SJSA1 (cell line): ENCODE data around the gene ASAP2. TPM values are rescaled to one million over a fixed set of nuclear protein-coding genes. Genes with fewer than 3 reads are reported as not detected.
A peak's percentile ranks its signal among the peaks of the same experiment; 100 is the strongest.

ENCODE experiments used
- DNase-seq, 2 experiments: peaks; one replicate each; pipeline ENCODE4 v3.0.0-alpha.2; 2015 to 2020; ENCODE audit warnings: low spot score in 2 of 2, low read depth in 1 of 2
- H3K27ac ChIP-seq: fragments of 250-450 bp; sonication (Bioruptor Pico); 2 replicates; pipeline ENCODE4 v1.5.1; 2020; ENCODE audit warnings: mild to moderate bottlenecking, moderate library complexity
- H3K27me3 ChIP-seq: fragments of 250-450 bp; sonication (Bioruptor Pico); replicated peaks from 2 replicates; pipeline ENCODE4 v1.5.1; 2020; ENCODE audit warnings: mild to moderate bottlenecking, moderate library complexity
- H3K36me3 ChIP-seq: fragments of 250-450 bp; sonication (Bioruptor Pico); 2 replicates; pipeline ENCODE4 v1.5.1; 2020; ENCODE audit warnings: mild to moderate bottlenecking
- H3K4me1 ChIP-seq: fragments of 250-450 bp; sonication (Bioruptor Pico); replicated peaks from 2 replicates; pipeline ENCODE4 v1.6.1; 2021; ENCODE audit warnings: mild to moderate bottlenecking
- H3K4me3 ChIP-seq: fragments of 250-450 bp; sonication (Bioruptor Pico); 2 replicates; pipeline ENCODE4 v1.5.1; 2020; ENCODE audit warnings: mild to moderate bottlenecking
- H3K9me3 ChIP-seq: fragments of 250-450 bp; sonication (Bioruptor Pico); replicated peaks from 2 replicates; pipeline ENCODE4 v1.5.1; 2020; ENCODE audit warnings: mild to moderate bottlenecking
- total RNA-seq: library from RNA; depleted of rRNA; stranded (reverse); fragments of >200 nt; shearing (Covaris generic); gene quantifications from 2 replicates; pipeline ENCODE4 v1.2.3, GENCODE V29; 2014

The ASAP2 gene
- total RNA-seq, 1 experiment from 2014 or later: 15.5 TPM

DNA sequence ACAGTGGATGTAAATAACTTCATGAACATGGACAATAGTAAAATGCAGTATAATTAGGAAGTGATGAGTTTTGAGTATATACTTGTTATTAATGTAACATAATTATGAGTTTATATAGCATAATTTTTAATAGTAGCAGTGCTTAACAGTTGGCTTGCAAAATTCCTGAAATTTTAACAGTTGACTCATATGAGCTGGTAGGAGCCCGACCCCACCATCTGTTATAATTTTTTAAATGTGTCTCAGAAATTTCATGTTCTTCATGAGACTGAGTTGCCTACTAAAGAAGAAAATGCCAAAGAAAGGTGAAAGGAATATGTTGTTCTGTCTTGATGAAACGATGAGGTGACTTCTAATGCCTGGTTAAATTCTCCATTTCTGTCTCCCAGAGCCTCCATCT is 154.1 kb downstream of the ASAP2 start:
- no peak overlapping the region for H3K27ac ChIP-seq
- H3K4me3 ChIP-seq: no peak overlapping the region
- DNase-seq: no peak
- H3K27me3 ChIP-seq: no peaks in the 10 kb centered on the region
- H3K9me3 ChIP-seq: no peaks in the 10 kb centered on the region
- 0 out of 2 replicates have a peak, but pooled peaks cover 2% of the 10 kb centered on the region for H3K4me1 ChIP-seq
- H3K36me3 ChIP-seq: peaks cover 66% of the 10 kb centered on the region

DNA sequence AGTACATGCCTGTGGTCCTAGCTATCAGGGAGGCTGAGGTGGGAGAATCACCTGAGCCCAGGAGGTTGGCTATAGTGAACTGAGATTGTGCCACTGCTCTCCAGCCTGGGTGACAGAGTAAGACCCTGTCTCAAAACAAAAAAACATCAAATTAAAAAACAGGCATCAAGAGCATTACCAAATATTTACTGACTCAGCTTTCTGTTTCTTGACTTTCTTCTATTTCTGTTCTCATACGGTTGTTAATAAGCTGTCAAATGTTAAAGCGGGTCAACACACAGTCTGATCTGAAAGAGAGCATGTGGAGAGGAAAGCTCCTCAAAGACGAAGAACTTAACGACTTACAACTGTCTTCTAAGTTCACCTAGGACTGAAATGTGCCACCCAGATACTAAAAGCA is 157.8 kb downstream of the ASAP2 start:
- H3K27ac ChIP-seq: no peak overlapping the region; the same call in 1 of the 2 replicates
- H3K27me3 ChIP-seq: no peaks in the 10 kb centered on the region
- H3K9me3 ChIP-seq: no peaks in the 10 kb centered on the region
- DNase-seq: no peak
- H3K4me3 ChIP-seq: no peak overlapping the region
- 0 out of 2 replicates have a peak, but pooled peaks cover 2% of the 10 kb centered on the region for H3K4me1 ChIP-seq
- H3K36me3 ChIP-seq: peaks cover 75% of the 10 kb centered on the region

DNA sequence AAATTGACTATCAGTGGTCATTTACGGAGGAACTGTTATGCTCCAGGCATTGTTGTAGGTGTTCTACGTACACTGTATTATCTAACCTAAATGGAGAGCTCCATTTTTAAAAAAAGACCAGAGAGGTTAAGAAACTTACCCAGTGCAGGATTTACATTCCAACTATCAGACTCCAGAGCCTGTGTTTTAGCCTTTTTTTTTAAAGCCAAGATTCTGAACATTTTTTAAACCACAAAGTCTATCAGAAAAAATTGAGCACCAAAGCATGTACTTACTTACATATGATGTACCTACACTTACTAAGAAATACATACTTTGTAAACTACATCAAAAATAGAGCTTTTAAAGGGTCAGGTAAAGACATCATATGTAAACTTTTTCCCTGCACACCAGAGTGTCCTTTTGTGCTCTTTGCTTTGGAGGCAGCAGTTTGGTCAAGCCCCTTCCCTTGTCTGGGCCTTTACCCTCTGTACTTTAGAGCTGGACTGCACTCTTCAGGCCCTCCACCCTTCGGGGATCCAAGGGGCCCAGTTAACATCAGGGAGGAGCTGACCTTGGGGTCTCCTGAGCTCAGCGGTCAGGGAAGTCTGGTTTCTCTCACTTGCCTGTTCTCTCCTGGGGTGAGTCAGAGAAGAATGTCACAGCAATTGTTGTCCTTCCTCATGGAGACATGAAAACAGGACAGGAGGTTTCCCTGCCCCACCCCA is 158.3 kb downstream of the ASAP2 start:
- Histone ChIP-seq H3K27ac (no peak overlapping the region; the same call in 1 of the 2 replicates), H3K36me3 (peaks cover 72% of the 10 kb centered on the region), H3K4me1 (0 out of 2 replicates have a peak, but pooled peaks cover 2% of the 10 kb centered on the region), H3K4me3 (no peak overlapping the region), H3K9me3 (no peaks in the 10 kb centered on the region), H3K27me3 (no peaks in the 10 kb centered on the region)
- DNase-seq: no peak

DNA sequence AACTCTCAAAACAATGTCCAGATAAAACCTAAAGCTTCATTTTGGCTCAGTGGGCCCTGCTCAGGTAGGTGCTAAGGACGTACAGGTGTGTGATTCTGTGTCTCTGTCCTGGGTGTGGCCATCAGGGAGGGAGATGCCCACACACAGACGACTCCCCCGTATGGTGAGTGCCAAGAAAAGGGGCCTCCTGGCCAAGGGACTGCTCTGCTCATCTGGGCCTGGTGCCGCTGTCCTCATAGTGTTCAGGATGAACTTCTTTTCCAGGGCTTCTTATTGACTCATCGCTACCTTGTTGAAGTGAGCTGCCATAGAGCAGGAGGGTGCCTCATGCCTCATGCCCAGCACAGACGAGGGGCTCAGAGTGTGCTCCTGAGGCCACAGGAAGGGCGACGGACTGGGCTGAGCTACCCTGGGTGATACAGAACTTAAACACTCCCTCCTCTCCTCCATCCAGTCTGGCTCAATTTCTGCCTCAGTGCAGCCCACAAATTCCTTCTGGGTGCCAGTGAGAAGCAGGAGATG is 158.9 kb downstream of the ASAP2 start:
- Histone ChIP-seq H3K36me3 (peaks cover 71% of the 10 kb centered on the region), H3K4me1 (0 out of 2 replicates have a peak, but pooled peaks cover 2% of the 10 kb centered on the region), H3K9me3 (no peaks in the 10 kb centered on the region), H3K27me3 (no peaks in the 10 kb centered on the region), H3K4me3 (no peak overlapping the region), H3K27ac (no peak overlapping the region)
- no peak for DNase-seq

DNA sequence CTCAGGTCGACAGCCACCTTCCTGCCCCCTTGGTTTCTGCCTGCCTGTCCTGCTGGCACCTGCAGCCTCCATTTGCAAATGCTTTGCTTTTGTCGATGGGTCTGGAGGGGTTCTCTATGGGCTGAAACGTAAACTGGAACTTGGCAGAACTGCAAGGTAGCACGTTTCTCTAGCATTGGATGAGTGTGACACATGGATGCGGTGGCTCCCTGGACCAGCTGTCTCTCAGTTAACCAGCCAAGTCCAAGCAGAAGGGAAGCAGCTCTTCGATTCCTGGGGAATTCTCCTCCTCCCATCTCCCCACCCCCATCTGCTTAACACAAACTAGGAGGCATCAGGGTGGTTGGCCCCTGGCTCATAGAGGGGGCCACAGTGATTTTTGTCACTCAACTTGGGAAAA is 159.4 kb downstream of the ASAP2 start:
- no peak for DNase-seq
- Histone ChIP-seq H3K27me3 (no peaks in the 10 kb centered on the region), H3K9me3 (no peaks in the 10 kb centered on the region), H3K27ac (no peak overlapping the region), H3K4me3 (no peak overlapping the region), H3K36me3 (peaks cover 70% of the 10 kb centered on the region), H3K4me1 (0 out of 2 replicates have a peak, but pooled peaks cover 2% of the 10 kb centered on the region)

DNA sequence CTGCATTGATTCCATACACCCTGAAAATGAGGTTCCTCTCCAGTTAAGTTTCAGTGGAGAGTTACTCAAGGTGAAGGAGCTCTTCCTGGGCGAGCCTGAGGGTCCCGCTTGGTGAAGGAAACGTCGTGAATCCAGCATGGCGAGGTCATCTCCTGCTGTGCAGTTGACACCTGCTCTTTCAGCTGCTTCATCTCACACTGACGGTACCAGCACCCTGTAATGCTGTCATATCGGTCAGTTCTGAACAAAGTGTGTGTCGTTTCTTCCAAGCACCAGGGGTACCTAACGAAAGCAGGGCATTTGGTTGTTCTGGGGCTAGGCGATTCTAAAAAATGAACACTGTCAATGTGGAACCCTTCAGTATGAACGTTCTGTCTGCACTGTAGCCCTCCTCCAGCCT is 164.1 kb downstream of the ASAP2 start:
- DNase-seq: no peak
- peaks cover 44% of the 10 kb centered on the region for H3K36me3 ChIP-seq
- no peaks in the 10 kb centered on the region for H3K4me1 ChIP-seq
- H3K27ac ChIP-seq: no peak overlapping the region
- no peaks in the 10 kb centered on the region for H3K27me3 ChIP-seq
- H3K4me3 ChIP-seq: no peak overlapping the region
- no peaks in the 10 kb centered on the region for H3K9me3 ChIP-seq

DNA sequence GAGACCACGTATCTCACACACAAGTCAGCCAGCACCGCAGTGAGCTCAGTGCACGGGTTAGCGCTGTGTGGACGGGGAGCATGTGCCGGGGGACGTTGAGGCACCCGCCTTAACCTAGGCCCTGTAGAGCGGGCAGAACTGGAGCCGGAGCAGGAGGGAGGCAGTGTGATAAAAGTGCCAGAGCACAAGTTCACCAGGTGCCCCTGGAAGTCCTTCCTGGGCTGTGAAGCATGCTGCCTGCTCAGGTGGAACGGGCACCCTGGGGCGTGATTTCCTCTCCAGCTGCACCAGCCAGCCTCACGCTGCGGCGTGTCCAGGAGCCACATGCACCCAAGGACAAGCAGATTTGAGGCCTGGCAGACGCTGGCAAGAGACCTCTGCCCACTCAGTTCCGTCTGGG is 166.4 kb downstream of the ASAP2 start:
- H3K36me3 ChIP-seq: peaks cover 33% of the 10 kb centered on the region
- peaks cover 11% of the 10 kb centered on the region for H3K4me1 ChIP-seq

DNA sequence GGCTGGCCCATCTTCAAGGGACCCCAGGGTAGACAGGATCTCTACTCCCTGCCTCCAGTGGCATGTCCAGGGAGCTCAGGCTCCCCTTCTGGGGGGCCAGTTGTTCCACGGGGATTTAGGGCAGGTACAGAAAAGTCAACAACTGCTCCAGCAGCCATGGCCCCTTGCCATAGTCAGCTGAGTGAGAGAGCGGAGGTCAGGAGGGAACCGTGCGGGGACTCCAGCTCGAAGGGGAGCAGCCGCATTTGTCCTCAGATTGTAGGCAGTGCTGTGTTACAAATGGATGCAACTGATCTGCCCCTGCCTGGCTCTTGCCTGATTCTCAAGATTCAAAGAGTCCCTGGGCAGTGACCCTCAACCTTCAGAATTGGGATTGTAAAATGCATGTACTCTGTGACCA is 166.9 kb downstream of the ASAP2 start:
- Histone ChIP-seq H3K4me1 (peaks cover 15% of the 10 kb centered on the region), H3K36me3 (peaks cover 30% of the 10 kb centered on the region), H3K27ac (no peak overlapping the region), H3K4me3 (no peak overlapping the region), H3K27me3 (no peaks in the 10 kb centered on the region), H3K9me3 (no peaks in the 10 kb centered on the region)
- no peak for DNase-seq

More for the DNA sequence above, 166.4 kb downstream of the ASAP2 start:
- Histone ChIP-seq H3K9me3 (no peaks in the 10 kb centered on the region), H3K27me3 (no peaks in the 10 kb centered on the region), H3K4me3 (no peak overlapping the region), H3K27ac (no peak overlapping the region)
- DNase-seq: no peak

DNA sequence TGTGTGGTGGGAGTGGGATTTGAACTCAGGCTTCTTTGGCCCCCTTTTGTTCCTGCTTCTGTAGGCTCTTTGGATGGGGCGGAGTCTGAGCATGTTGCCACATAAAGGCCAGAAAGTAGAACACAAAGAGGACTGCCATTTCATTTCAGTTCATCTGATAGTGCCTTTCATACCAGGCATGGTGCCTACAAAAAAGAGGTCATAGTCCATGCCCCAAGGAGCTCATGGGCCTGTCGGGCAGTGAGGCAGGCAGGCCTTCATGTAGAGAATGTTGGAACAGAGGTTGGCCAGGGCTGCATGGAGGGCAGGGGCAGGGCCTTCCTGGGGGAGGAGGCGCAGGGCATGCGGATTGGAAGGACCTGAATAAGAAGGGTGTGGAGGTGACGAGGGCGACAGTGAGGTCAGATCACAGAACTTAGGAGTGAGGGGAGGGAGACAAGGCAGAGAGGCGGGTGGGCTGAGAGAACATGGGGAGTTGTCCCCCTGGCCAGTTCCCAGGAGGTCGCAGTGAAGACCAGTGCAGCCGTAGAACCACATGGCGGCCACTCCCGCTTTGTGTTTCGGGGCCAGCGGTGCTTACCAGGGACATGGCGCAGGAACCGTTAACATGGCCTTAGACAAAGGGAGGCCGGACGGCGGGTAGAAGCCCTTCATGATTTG is 167.6 kb downstream of the ASAP2 start:
- Histone ChIP-seq H3K4me1 (peaks cover 20% of the 10 kb centered on the region), H3K27ac (no peak overlapping the region), H3K27me3 (no peaks in the 10 kb centered on the region), H3K36me3 (peaks cover 33% of the 10 kb centered on the region), H3K4me3 (no peak overlapping the region), H3K9me3 (no peaks in the 10 kb centered on the region)
- DNase-seq: no peak

DNA sequence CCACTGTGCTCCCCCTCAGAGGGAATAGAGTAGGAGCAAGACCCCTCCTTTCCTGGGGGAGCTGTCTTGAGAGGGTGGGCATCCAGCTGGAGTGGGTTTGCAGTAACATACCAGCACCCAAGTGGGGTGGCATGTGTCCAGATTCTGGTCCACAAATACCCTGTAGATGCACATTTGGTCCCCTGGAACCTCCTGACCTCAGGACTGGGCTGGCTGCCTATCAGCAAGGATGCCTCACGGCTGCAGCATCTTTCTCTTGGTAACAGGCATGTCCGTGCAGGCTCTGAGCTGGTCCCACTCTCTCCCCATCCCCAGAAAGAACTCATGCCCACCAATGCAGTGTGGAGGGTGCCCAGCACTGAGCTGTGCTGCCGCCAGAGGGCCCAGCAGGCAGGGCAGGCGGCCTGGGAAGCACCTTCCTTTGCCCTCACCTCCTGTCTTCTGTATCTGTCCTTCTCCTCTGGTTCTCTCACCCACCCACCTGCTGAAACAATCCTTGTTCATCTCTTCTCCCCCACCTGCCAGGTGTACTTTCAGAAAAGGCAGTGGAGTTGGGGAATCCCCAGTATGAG is 169.3 kb downstream of the ASAP2 start:
- no peak for DNase-seq
- Histone ChIP-seq H3K4me1 (peaks cover 28% of the 10 kb centered on the region), H3K27me3 (no peaks in the 10 kb centered on the region), H3K36me3 (peaks cover 29% of the 10 kb centered on the region), H3K4me3 (no peak overlapping the region), H3K27ac (no peak overlapping the region), H3K9me3 (no peaks in the 10 kb centered on the region)

DNA sequence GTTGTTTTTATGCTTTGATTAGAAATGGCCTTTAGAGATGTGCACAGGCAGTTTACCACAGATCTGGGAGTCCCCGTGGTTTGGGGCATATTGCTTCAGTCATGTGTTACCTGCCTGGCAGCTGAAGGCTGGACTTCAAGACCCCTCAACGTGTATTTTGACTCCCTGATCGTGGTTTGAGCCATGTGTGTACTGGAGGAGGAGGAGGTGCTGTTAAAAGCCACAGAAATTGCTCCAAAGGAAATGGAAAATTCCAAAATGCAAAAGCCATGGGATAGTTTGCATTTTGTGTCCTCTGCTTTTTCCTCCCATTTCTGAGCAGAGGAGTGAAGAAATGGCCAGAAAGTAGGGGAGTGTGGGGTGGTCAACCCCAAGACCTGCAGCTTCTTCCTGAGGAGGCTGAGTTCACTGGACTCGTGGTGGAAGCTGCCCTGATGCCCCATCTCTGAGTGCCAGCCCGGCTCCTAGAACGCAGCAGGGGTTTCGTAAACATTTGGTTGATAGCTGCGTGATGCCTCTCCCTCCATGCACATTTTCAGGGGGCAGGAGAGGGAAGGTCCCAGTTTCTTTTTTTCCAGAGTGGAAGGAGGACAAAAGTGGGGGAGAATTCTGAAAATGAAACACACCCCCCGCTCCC is 171.0 kb downstream of the ASAP2 start:
- DNase-seq: no peak
- H3K4me1 ChIP-seq: peaks cover 36% of the 10 kb centered on the region
- peak overlapping the region; percentile 20 for H3K27ac ChIP-seq
- H3K4me3 ChIP-seq: no peak overlapping the region
- H3K9me3 ChIP-seq: no peaks in the 10 kb centered on the region
- H3K27me3 ChIP-seq: no peaks in the 10 kb centered on the region
- H3K36me3 ChIP-seq: peaks cover 34% of the 10 kb centered on the region

DNA sequence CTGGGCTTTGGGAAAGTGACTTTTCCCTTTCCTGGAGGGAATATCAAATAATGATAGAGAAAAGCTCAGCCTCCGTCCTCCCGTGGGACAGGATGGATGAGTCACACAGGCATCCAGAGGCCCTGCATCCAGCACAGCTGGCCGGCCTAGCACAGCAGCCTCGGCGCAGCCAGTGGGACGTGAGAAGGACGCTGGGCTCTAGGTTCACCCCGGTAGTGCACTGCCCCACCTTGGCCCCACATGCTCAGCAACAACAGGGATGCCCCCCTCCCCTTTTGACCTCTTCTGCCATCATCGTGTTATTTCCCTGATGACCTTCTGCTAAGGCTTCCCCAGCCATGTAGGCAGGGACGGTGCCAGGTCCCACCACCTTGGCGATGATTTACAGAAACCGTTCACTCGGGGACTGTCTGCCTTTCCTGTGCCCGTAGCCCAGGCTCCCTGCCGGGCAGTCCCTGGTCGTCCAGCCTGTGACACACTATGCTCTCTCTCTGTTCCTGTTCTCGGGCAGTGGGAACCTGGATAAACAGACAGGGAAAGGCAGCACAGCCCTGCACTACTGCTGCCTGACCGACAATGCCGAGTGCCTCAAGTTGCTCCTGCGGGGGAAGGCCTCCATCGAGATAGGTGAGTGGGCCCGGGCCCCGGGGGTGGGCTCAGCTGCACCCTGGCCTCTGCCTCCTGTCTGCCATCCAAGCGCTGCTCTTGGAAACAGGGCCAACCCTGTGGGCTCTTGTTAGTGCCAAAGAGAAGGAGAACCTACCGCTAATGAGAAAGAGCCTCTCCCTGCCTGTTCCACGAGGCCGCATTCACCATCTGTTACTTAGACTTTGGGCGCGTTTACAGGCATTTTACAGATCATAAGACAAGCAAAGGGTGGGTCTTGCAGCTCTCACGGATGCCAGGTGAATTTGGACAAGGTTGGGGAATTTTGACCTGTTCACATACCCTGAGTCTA is 172.1 kb downstream of the ASAP2 start:
- Histone ChIP-seq H3K27me3 (no peaks in the 10 kb centered on the region), H3K27ac (peak overlapping the region; percentile 20), H3K36me3 (peaks cover 42% of the 10 kb centered on the region), H3K4me1 (peaks cover 36% of the 10 kb centered on the region), H3K4me3 (no peak overlapping the region), H3K9me3 (no peaks in the 10 kb centered on the region)
- DNase-seq: peak; percentile 54 to 75

DNA sequence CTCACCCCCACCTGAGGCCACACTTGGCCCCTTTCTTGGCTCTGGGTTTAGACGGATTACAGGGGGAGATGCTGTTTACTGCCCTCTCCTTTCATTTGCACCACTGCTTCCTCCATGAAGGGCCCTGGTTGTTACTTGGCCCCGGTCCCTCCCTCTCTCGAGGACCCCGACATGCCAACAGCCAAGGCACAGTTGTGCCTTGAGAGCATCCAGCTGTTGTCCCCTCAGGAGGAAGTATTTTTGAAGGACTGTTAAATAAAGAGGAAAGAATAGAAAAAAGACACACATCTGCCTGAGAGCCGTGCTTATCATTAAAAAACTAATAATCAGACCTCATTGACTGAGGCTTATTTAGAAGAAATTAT is 172.8 kb downstream of the ASAP2 start:
- Histone ChIP-seq H3K36me3 (peaks cover 35% of the 10 kb centered on the region), H3K4me3 (no peak overlapping the region), H3K4me1 (peaks cover 36% of the 10 kb centered on the region), H3K9me3 (no peaks in the 10 kb centered on the region), H3K27ac (no peak overlapping the region), H3K27me3 (no peaks in the 10 kb centered on the region)
- no peak for DNase-seq
